LNCaP clone FGC (cell line): ENCODE results near the gene XDH.
A peak's percentile ranks its signal among the peaks of the same experiment; 100 is the strongest.

Experiments used
- DNase-seq: peaks from one replicate; pipeline ENCODE4 v3.0.0-alpha.2; 2011; ENCODE audit warnings: low read depth
- H3K4me3 ChIP-seq: 2 replicates; pipeline ENCODE4 v1.5.1; 2011; ENCODE audit warnings: mild to moderate bottlenecking, low read depth, low read length, control low read depth
- CTCF ChIP-seq: IDR thresholded peaks from 2 replicates; pipeline ENCODE4 v1.5.1; 2012; ENCODE audit warnings: mild to moderate bottlenecking; ENCODE audit not compliant: control insufficient read depth, insufficient read depth; ENCODE audit errors: extremely low read depth

XDH gene

DNA sequence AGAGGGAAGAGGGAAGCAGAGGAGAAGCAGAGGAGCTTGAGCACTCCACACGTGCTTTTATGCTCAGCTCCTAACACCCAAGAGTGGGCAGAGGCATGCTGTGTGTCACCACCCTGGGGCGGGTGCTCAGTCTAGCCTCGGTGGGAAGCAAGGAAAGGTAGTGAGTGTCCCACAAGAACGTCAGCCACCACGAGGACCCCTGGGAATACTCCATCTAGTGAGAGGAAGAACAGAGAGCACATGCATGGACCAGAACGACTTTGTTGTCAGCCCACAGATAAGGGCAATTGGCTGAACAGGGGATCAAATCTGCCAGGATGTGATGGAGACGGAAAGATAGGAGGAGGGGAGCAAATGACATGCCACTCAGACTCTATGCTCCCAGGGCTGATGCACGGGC is 83.4 kb downstream of the XDH start:
- DNase-seq, result no peak
- no peak for TF ChIP-seq CTCF
- no peak overlapping the region for H3K4me3 ChIP-seq

- H3K4me3 ChIP-seq, result no peak overlapping the region
- DNase-seq, result no peak
- TF ChIP-seq CTCF, result no peak
These were observed 85.4 kb downstream of the XDH start for GRCh38 chr2:31329081-31329625.

DNA sequence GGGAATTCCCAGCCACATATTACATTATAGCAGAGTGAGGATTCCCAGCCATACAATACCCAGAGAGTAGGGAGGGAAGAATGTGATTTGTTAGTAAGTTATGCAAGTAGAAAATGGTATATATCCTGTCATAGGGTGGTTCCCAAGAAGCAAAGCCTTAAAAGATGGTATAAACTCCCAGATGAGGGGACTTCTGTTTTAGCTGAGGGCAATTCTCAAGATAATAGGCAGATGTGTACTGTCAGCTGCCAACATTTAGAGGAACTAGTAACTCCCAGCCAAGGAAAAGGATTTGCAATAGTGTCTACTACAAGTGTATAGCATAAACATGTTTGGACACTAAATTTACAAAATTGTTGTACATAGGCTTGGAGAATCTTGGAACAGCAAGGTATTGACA is 86.5 kb downstream of the XDH start:
- no peak overlapping the region for H3K4me3 ChIP-seq
- no peak for TF ChIP-seq CTCF
- DNase-seq, result no peak

DNA sequence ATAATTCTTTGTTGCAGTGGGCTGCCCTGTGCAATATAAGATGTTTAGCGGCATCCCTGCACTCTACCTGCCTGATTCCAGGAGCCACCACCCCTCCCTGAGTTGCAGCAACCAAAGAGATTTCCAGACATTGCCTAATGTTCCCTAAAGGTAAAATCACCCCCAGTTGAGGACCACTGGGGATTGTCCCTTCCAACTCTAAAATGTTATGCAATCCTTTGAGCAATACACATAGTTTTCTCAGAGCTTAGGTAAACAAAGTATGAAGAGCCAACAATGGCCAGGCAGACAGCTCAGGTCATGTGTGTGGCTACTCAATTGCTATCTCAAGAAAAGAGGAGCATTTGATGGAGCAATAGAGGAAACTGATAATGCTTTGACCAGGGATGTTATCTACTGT is 87.0 kb downstream of the XDH start:
- no peak for TF ChIP-seq CTCF
- DNase-seq, result no peak
- H3K4me3 ChIP-seq, result no peak overlapping the region

GRCh38 chr2:31324016-31324633 is 90.4 kb downstream of the XDH start:
- no peak for DNase-seq
- TF ChIP-seq CTCF, result no peak
- peak overlapping the region; percentile 29 for H3K4me3 ChIP-seq

GRCh38 chr2:31322371-31322770 is 92.2 kb downstream of the XDH start:
- TF ChIP-seq CTCF, result no peak
- no peak overlapping the region for H3K4me3 ChIP-seq
- DNase-seq, result no peak

DNA sequence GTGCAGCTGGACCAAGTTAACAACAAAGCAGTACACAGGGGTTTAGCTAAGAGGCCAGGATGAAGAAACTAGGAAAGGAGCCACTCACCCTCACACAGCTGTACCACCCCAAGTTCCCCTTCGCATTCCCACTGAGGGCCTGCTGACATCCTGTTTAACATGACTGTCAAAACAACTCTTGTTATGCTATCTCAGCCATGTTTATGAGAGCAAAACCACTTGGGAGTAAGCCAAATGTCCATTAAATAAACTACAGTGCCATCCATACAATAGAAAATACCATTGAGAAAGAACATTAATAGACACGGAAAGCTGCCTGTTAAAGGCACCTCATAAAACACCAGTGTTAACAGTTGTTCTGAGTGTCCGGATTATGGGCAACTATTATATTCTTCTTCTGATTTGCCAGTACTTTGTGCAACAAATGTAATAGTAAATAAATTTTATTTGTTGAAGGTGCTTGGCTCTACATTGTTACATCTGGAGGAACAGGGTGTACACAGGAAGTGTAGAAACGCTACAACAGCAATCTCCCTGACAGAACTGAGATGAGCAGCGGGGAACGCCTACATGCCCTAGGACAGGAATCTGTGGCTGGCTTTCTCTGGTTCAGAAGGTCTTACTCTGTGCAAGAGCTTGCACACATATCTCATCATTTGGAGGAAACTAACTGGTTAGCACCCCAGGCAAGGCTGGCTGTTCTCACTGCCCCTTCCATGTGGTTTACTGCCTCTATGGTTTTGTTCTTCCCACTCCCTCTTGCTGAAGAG is 95.0 kb downstream of the XDH start:
- TF ChIP-seq CTCF, result no peak
- DNase-seq, result peak; percentile 70
- H3K4me3 ChIP-seq, result no peak overlapping the region
